Right lobe of liver (tissue), 4 donors: Measurements from ENCODE around the gene MSL1.

ENCODE experiments used
- POLR2A ChIP-seq: fragments of 450-650 bp; IDR thresholded peaks from one replicate; pipeline ENCODE4 v1.6.1; 2017; ENCODE audit warnings: antibody characterized with exemption, mild to moderate bottlenecking
- TF ChIP-seq, protein P1 (sequence below), 4 donors: fragments of 200-600 bp in 3 of 4; fragments of 450-650 bp in 1 of 4; IDR thresholded peaks; one replicate each; pipeline versions ENCODE4 v1.5.1 to v1.8.0; 2016 to 2022; ENCODE audit warnings: antibody characterized with exemption in 4 of 4, mild to moderate bottlenecking in 2 of 4
- donor health status: DM: no; HTN: no; CAD: no.
- donor health status: DM: no; HTN: no; CAD: no.
- donor health status: DM: no; HTN: yes; CAD: no.

DNA sequence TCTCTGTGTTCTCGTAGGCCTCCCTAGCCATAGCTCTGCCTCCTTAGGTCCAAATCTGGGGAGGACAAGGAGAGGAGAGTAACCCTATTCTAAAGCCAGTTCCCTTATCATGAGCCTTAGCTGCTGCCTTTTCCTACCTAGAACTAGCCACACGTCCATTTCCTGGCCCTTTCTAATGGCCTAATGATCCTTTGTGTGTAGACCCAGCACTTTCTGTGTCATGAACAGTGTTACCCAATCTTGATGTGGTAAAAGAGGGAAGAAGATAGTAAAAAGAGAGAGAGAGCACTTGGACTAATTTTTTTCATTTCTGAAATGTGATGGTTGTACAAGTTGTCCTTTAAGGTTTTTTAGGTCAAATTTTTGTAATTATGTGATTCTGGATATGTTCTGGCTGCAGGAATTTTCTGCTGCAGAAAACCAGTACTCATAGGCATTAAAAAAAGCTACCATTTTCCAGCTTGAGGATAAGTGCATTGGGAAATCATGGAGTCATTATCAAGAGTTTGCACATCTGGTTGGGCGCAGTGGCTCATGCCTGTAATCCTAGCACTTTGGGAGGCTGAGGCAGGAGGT, 36.8 kb downstream of the MSL1 start:
- TF ChIP-seq POLR2A, result no peak
- TF ChIP-seq, protein P1, sequence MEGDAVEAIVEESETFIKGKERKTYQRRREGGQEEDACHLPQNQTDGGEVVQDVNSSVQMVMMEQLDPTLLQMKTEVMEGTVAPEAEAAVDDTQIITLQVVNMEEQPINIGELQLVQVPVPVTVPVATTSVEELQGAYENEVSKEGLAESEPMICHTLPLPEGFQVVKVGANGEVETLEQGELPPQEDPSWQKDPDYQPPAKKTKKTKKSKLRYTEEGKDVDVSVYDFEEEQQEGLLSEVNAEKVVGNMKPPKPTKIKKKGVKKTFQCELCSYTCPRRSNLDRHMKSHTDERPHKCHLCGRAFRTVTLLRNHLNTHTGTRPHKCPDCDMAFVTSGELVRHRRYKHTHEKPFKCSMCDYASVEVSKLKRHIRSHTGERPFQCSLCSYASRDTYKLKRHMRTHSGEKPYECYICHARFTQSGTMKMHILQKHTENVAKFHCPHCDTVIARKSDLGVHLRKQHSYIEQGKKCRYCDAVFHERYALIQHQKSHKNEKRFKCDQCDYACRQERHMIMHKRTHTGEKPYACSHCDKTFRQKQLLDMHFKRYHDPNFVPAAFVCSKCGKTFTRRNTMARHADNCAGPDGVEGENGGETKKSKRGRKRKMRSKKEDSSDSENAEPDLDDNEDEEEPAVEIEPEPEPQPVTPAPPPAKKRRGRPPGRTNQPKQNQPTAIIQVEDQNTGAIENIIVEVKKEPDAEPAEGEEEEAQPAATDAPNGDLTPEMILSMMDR (IDR thresholded peaks at IDR 0.05), result no peak
